KMS-11 (cell line): ENCODE data around the gene EIF3J.
A peak's percentile ranks its signal among the peaks of the same experiment; 100 is the strongest.

Source experiments
- H2AFZ ChIP-seq: fragments of 200-600 bp; sonication (generic); 2 replicates; pipeline ENCODE4 v1.6.1; 2016; ENCODE audit warnings: antibody characterized with exemption, mixed run types, low read depth
- H3K27ac ChIP-seq: fragments of 200-600 bp; sonication (generic); 2 replicates; pipeline ENCODE4 v1.6.1; 2016; ENCODE audit warnings: mild to moderate bottlenecking, mixed run types
- H3K27me3 ChIP-seq: fragments of 200-600 bp; sonication (generic); 2 replicates; pipeline ENCODE4 v1.6.1; 2017; ENCODE audit warnings: mild to moderate bottlenecking, low read depth, mixed run types, moderate library complexity; ENCODE audit not compliant: insufficient read depth
- H3K36me3 ChIP-seq: fragments of 200-600 bp; sonication (generic); 2 replicates; pipeline ENCODE4 v1.6.1; 2017; ENCODE audit warnings: mild to moderate bottlenecking, mixed run types; ENCODE audit not compliant: insufficient read depth
- H3K4me1 ChIP-seq: fragments of 200-600 bp; sonication (generic); 2 replicates; pipeline ENCODE4 v1.6.1; 2016; ENCODE audit warnings: mild to moderate bottlenecking, low read depth, mixed run types; ENCODE audit not compliant: poor library complexity, severe bottlenecking
- H3K4me2 ChIP-seq: fragments of 200-600 bp; sonication (generic); 2 replicates; pipeline ENCODE4 v1.7.0; 2016; ENCODE audit warnings: mild to moderate bottlenecking, mixed run types
- H3K4me3 ChIP-seq: fragments of 200-600 bp; sonication (generic); IDR thresholded peaks from 2 replicates; pipeline ENCODE4 v1.6.1; 2017; ENCODE audit warnings: low read depth, low read length, mixed read lengths; ENCODE audit not compliant: insufficient read depth
- H3K79me2 ChIP-seq: fragments of 200-600 bp; sonication (generic); 2 replicates; pipeline ENCODE4 v1.6.1; 2016; ENCODE audit warnings: low read depth, mixed run types; ENCODE audit not compliant: insufficient read depth
- H3K9ac ChIP-seq: fragments of 200-600 bp; sonication (generic); 2 replicates; pipeline ENCODE4 v1.6.1; 2016; ENCODE audit warnings: mild to moderate bottlenecking, mixed run types
- H4K20me1 ChIP-seq: fragments of 200-600 bp; sonication (generic); 2 replicates; pipeline ENCODE4 v1.6.1; 2016; ENCODE audit warnings: mild to moderate bottlenecking, mixed run types; ENCODE audit not compliant: insufficient read depth
- CTCF ChIP-seq: fragments of 200-600 bp; sonication (generic); conservative IDR thresholded peaks from 2 replicates; pipeline ENCODE4 v1.6.1; 2017; ENCODE audit warnings: low read depth, mild to moderate bottlenecking, antibody characterized with exemption, low read length, moderate library complexity, mixed read lengths

The EIF3J gene

GRCh38 chr15:44588541-44588940, 51.6 kb downstream of the EIF3J start:
- H3K4me1 ChIP-seq = peaks cover 4% of the 10 kb centered on the region
- TF ChIP-seq CTCF = no peak
- no peaks in the 10 kb centered on the region for H3K27me3 ChIP-seq
- no peaks in the 10 kb centered on the region for H3K36me3 ChIP-seq
- H3K9ac ChIP-seq = no peak overlapping the region
- H2AFZ ChIP-seq = no peak overlapping the region
- H4K20me1 ChIP-seq = no peaks in the 10 kb centered on the region
- no peaks in the 10 kb centered on the region for H3K79me2 ChIP-seq
- H3K4me3 ChIP-seq = no peak overlapping the region
- no peak overlapping the region for H3K4me2 ChIP-seq
- no peak overlapping the region for H3K27ac ChIP-seq

GRCh38 chr15:44591326-44591725, 54.4 kb downstream of the EIF3J start:
- no peak overlapping the region for H3K27ac ChIP-seq
- H2AFZ ChIP-seq = no peak overlapping the region
- H3K36me3 ChIP-seq = no peaks in the 10 kb centered on the region

GRCh38 chr15:44593042-44593736, 56.2 kb downstream of the EIF3J start:
- Histone ChIP-seq H2AFZ (no peak overlapping the region), H3K4me1 (peaks cover 43% of the 10 kb centered on the region), H3K27me3 (no peaks in the 10 kb centered on the region), H3K36me3 (no peaks in the 10 kb centered on the region), H3K79me2 (no peaks in the 10 kb centered on the region), H3K9ac (no peak overlapping the region), H4K20me1 (no peaks in the 10 kb centered on the region), H3K4me2 (no peak overlapping the region), H3K27ac (no peak overlapping the region), H3K4me3 (no peak overlapping the region)
- TF ChIP-seq CTCF = peak; percentile 50

More at GRCh38 chr15:44591326-44591725, 54.4 kb downstream of the EIF3J start:
- no peak overlapping the region for H3K4me3 ChIP-seq
- no peaks in the 10 kb centered on the region for H3K27me3 ChIP-seq
- H3K79me2 ChIP-seq = no peaks in the 10 kb centered on the region
- no peak for TF ChIP-seq CTCF
- H3K9ac ChIP-seq = no peak overlapping the region
- peaks cover 24% of the 10 kb centered on the region for H3K4me1 ChIP-seq
- H3K4me2 ChIP-seq = no peak overlapping the region
- H4K20me1 ChIP-seq = no peaks in the 10 kb centered on the region

GRCh38 chr15:44595246-44595645, 58.3 kb downstream of the EIF3J start:
- no peaks in the 10 kb centered on the region for H4K20me1 ChIP-seq
- H3K27me3 ChIP-seq = no peaks in the 10 kb centered on the region
- no peak overlapping the region for H3K9ac ChIP-seq
- TF ChIP-seq CTCF = no peak
- H3K4me2 ChIP-seq = peak overlapping the region; percentile 61; the same call in 1 of the 2 replicates
- no peak overlapping the region for H3K4me3 ChIP-seq
- peak overlapping the region; percentile 66; the same call in 1 of the 2 replicates for H3K27ac ChIP-seq
- H3K4me1 ChIP-seq = peaks cover 51% of the 10 kb centered on the region
- no peaks in the 10 kb centered on the region for H3K36me3 ChIP-seq
- H2AFZ ChIP-seq = no peak overlapping the region
- H3K79me2 ChIP-seq = no peaks in the 10 kb centered on the region
